Measurements from ENCODE around the gene NOS3.
"Not testable (repeated sequence)": the region's sequence is repeated elsewhere in the genome, so short reads cannot be mapped to it uniquely, and the experiment has no call there.

NOS3 gene

GRCh38 chr7:151039850-151040548 lies 49.2 kb downstream of the NOS3 start:
- no peak for DNase-seq

DNA sequence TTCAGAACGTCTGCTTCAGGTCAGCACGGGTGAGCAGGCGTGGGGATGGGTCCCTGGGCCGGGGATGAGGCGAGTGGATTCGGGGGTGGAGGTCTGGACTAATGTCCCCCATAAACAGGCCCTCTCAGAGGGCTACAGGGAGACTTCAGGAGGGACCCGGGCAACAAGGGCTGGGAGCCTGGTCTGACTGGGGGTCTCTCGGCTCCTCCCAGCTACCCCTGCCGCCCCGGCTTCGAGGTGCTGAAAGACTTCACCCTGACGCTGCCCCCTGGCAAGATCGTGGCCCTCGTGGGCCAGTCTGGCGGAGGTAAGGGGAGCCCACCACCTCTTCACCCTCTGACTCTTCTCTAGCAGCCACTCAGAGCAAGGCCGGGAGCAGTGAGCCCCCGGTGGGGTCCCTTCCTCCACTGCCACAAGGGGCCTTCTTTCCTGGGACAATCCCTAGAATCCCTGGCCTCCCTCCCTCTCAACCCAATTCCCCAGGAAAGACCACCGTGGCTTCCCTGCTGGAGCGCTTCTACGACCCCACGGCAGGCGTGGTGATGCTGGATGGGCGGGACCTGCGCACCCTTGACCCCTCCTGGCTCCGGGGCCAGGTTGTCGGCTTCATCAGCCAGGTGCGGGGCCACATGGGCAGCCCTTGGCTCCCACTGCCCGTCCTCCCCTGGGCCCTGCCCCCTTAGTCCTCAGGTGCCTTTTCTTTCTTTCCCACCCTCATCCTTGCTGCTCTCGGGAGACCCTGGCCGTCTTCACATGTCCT lies 50.0 kb downstream of the NOS3 start:
- DNase-seq: no peak

DNA sequence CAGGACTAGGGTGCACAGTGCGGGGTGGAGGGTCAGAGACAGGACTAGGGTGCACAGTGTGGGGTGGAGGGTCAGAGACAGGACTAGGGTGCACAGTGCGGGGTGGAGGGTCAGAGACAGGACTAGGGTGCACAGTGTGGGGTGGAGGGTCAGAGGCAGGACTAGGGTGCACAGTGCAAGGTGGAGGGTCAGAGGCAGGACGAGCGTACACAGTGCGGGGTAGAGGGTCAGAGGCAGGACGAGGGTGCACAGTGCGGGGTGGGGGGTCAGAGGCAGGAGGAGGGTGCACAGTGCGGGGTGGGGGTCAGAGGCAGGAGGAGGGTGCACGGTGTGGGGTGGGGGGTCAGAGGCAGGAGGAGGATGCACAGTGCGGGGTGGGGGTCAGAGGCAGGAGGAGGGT lies 52.6 kb downstream of the NOS3 start:
- DNase-seq: not testable (repeated sequence)

DNA sequence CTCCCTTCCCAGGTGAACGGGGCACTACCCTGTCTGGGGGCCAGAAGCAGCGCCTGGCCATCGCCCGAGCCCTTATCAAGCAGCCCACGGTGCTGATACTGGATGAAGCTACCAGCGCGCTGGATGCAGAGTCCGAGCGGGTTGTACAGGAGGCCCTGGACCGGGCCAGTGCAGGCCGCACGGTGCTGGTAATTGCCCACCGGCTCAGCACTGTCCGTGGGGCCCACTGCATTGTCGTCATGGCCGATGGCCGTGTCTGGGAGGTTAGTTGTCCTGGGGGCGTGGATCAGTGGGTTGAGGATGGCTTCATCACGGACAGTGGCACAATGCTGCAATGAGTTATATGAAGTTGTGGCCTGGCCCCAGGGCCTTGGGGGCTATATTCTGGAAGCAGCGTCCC lies 53.1 kb downstream of the NOS3 start:
- DNase-seq: no peak

DNA sequence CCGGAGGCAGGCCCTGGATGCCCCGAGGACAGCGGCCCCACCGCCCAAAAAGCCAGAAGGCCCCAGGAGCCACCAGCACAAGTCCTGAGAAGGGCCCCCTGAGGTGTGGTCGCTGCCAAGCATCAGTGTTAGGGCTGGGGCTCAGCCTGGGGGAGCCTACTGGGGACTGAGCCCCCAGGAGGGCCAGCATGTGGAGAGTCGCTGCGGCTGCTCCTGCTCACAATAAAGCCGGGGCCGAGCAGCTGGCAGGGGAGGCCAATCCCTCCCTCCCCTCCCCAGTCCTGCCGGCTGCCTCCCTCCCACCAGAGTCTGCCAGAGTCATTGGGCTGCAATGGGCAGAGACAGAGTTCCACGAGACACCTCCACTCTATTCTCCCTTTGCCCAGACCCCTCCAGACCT lies 54.4 kb downstream of the NOS3 start:
- DNase-seq: no peak

DNA sequence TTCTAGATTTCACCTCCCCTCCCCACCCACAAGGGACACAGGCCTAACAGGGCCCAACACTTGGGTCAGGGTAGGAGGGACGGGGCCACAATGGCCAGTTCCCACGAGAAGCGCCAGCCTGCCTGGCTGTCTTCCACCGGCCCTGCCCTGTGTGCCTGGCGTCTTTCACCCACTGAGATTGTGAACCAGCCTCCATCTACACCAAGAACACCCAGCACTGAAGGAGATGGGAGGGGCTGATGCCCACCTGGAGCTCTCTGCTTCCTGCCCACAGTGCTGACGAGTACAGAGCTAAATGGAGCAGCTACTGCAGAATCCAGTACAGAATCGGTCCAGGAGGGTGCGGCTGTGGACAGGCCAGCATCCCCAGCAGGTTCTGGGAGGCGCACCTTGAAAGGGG lies 55.1 kb downstream of the NOS3 start:
- no peak for DNase-seq

DNA sequence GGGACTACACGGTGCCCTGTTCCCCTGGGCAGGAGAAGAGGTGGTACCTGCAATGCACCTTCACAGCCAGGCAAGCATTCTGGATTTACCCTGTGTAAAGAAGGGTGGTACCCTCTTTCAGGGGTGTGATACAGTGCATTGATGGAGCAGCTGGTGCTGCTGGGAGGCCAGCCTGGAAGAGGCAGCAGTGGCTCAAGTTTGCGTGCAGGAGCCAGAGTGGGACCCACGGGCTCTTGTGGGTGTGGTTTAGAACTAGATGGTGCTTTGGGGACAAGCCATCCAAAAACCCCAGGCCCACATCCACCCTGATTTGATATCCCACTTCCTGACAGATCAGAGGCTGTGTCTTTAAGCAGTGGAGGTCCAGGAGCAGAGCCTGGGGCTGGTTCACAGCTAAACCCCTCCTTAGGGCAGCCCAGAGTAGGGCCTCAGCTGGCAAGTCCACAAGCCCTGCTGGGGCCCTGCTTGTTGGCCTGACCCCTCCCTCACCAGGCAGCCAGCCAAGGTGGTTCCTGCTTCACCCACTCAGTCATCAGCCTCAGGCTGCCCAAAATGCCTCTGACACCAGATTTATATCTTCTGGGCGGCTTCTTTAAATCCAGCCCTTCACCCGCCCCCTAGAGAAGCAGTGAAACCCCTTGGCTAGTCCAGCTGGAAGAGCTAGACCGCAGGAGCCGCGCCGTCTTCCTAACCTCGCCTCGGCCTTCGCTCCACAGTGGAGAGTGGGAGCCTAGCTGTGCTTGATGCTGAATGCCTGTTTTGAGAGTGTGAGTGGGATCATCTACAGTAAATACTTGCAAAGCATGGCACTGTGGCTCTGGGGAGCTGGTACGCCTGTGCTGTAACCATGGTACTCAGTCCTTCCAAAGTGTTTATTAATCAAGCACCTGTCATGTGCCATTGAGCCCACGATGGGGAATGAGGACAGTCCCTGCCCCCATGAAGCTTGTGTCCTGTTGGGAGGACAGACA lies 56.1 kb downstream of the NOS3 start:
- DNase-seq: no peak

DNA sequence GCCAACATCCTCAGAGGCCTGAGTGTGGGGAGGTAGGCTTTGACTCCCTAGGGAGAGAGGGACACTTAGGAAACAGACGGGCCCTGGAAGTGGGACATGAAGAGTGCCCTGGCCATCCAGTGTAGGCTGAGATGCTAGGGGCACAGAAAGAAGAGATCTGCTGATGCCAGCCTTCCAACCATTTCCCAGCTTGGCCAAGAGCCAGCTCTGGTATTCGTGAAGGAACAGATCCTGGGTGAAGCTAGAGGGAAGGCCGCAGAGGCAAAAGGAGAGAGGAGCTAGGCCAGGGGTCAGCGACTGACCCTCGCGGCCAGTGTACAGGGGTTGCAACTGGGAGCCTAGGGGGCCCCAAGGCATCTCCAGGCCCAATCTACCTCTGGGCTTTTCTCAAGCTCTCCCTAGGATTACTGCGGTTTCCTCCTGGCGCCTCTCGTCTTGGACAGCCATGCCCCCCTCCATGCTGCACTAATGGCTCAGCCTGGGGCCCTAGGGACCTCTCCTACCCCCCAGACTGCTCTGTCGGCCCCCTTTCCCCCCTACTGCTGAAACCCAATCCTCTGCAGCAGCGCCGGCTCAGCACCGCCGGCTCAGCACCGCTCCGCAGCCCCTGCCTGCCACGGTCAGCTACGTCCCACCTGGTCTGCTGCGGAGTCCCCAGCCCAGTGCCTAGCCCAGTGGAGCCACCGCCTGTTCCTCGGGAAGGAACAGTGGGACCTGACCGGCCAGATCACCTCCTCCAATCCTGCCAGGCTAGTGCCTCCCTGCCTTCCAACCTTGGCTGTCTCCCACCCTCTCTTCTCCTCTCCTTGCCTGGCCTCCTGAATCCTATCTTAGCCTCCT lies 57.4 kb downstream of the NOS3 start, which contains the start of gene ASIC3:
Gene ASIC3, plus strand, starts transcription at position 556 of the 840 bp plus-strand sequence. CDS start 355 bp downstream, outside the sequence.
- DNase-seq: no peak

DNA sequence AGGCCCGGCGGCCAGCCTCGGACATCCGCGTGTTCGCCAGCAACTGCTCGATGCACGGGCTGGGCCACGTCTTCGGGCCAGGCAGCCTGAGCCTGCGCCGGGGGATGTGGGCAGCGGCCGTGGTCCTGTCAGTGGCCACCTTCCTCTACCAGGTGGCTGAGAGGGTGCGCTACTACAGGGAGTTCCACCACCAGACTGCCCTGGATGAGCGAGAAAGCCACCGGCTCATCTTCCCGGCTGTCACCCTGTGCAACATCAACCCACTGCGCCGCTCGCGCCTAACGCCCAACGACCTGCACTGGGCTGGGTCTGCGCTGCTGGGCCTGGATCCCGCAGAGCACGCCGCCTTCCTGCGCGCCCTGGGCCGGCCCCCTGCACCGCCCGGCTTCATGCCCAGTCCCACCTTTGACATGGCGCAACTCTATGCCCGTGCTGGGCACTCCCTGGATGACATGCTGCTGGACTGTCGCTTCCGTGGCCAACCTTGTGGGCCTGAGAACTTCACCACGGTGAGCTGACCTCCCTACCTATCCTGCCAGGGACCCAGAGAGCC lies 58.2 kb downstream of the NOS3 start:
- no peak for DNase-seq

DNA sequence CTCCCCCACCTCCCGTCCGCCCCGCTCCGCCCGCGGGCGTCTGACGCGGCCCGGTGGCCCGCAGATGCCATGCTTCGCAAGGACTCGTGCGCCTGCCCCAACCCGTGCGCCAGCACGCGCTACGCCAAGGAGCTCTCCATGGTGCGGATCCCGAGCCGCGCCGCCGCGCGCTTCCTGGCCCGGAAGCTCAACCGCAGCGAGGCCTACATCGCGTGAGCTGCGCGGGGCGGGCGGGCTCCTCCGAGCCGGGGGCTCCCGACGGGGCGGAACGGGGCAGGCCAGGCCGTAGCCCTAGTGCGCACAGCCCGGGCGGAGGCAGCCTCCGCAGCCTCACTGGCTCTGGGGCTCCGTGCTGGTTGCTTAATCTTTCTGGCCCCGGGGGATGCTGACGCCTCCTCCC lies 60.3 kb downstream of the NOS3 start:
- DNase-seq: peak; percentile 51

DNA sequence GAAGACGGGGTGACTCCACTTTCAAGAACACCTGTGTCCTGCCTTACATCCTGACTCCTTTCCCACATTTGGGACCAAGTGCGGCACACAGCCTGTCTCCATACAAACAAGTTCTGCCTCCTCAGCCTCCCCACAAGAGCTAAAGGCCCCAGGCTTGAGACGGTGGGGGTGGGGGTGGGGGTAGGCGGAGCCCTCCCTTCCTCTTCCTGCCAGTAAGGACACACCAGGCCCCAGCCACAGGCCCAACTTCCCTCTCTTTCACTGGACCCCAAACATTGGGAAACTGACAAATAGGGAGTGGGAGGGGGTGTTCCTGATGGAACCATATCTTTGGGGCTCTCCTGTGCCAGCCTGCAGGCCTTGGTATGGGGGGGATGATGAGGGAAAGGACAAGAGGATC lies 62.3 kb downstream of the NOS3 start:
- no peak for DNase-seq

DNA sequence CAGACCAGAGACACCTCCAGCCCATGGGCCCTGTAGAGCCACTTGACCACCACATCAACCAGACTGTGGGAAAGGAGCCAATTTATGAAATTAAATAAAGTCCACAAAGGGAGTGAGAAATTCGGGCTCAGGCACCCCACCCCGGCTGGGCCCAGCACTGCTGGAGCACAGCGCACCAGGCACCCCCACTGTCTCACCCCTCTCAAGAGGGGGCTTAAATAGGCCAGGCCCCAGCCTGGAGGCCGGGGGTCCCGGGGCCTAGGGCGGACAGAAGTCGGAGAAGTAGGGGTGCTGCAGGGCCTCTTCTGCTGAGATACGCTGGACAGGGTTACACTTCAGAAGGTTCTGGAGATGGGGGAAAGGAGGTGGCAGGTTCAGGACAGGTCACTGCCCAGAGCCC lies 62.9 kb downstream of the NOS3 start:
- DNase-seq: no peak

GRCh38 chr7:151056283-151056665 lies 65.5 kb downstream of the NOS3 start:
- no peak for DNase-seq

- no peak for DNase-seq
These were observed 66.1 kb downstream of the NOS3 start for GRCh38 chr7:151056666-151057505.

- no peak for DNase-seq
These were observed 66.7 kb downstream of the NOS3 start, which contains the start of gene CDK5 for GRCh38 chr7:151057506-151057988. CDK5 (minus strand) TSS chr7:151057897; CDS start chr7:151057848, 49 bp downstream.

DNA sequence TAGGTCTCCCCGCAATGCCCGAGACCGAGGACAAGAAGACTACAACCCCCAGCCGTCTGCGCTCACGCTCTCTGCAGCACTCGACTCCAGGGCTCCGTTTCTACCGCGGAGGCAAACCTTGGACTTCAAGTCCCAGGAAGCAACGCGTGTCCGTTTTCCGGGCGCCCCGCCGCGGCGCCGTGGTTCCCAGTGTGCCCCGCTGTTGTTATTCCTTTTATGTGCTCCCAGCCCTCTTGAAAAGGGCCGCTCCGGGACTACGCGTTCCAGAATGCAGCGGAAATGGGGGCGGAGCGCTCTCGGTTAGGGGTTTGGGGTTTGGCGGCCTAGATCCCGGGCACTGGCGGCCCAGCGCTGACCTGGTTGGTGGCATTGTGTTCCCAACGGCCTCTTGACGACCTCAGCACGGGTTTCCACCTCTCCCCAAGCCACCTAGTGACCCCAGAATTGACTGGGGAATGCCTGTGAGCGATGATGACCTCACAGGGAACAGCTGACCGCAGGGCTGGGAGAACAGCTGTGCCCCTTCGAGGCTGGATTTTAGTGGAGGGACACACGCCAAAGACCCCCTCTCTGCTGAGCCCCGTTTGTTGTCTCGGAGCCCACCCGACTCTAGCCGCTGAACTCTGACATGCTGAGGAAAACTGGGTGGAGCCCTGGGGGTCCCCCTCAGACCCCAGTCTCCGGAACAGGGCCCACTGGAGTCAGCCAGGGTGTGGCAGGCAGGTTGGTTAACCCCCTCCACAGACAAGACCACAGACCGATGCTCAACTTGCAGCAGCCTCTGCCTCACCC lies 67.4 kb downstream of the NOS3 start:
- DNase-seq: peak; percentile 99

DNA sequence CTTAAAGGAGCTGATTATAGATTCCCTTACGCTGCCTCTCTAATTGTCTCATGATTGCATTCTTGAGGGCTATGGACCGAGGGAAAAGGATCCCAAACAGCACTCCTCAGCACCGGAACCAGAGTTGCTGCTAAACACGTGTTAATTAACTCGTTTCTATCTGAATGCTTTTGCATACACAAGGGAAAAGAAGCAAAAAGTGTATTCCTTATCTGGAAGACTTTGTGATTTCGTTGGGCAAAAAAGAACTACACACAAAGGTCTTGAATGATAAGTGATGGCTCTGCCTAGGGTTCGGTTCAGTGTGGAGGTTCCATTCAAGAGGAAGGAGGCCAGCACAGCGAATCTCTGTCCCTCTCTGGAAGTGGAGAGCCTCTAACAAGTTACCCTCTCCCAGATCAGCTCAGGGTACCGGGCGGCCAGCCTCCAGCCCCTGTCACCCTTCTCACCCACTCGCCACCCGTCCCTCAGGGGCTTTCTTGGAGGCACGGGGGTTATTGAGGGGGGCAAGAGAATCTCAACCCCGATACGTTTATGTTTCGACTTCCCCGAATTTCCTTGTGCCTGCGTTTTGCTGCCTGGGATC lies 68.1 kb downstream of the NOS3 start:
- no peak for DNase-seq

GRCh38 chr7:151059367-151060112 lies 68.7 kb downstream of the NOS3 start, which contains the start of gene SLC4A2:
SLC4A2 (plus strand) TSS chr7:151059589; CDS start chr7:151061988, 2,399 bp downstream.
- peak; percentile 84 for DNase-seq

GRCh38 chr7:151060113-151060415 lies 69.2 kb downstream of the NOS3 start:
- DNase-seq: no peak

Data from activated CD4-positive, alpha-beta T cell treated with anti-CD3 and anti-CD28 coated beads, Interleukin-10, Interleukin-2, amounts not matched to agents 100 ng/mL and 50 ng/mL, durations not matched to agents 16 hours and 8 hours (primary cell).